HepG2 (cell line): ENCODE measurements around the gene CASD1. TPM values are rescaled to one million over a fixed set of nuclear protein-coding genes. Genes with fewer than 3 reads are reported as not detected.
A peak's percentile ranks its signal among the peaks of the same experiment; 100 is the strongest.

ENCODE experiments used
- ATF4 ChIP-seq, 2 experiments: fragments of 450-650 bp in 1 of 2; sonication (generic) in 1 of 2; formaldehyde crosslinking; IDR thresholded peaks; 2 replicates each; pipeline versions ENCODE4 v1.5.0 to v1.8.0; 2020 to 2022; ENCODE audit warnings: mild to moderate bottlenecking in 1 of 2, missing genetic modification reagents in 1 of 2
- HIVEP1 ChIP-seq: sonication (generic); formaldehyde crosslinking; IDR thresholded peaks from 2 replicates; pipeline ENCODE4 v1.4.0; 2020; ENCODE audit warnings: mild to moderate bottlenecking, missing genetic modification reagents
- IKZF5 ChIP-seq: IDR thresholded peaks from 2 replicates; pipeline ENCODE4 v1.6.1; 2018; ENCODE audit warnings: missing genetic modification reagents, mild to moderate bottlenecking, missing compliant biosample characterization
- NR2C2 ChIP-seq: sonication (generic); formaldehyde crosslinking; IDR thresholded peaks from 2 replicates; pipeline ENCODE4 v1.4.0; 2020; ENCODE audit warnings: missing genetic modification reagents, mild to moderate bottlenecking, moderate library complexity, borderline replicate concordance
- PBX2 ChIP-seq: IDR thresholded peaks from 2 replicates; pipeline ENCODE4 v1.6.1; 2016; ENCODE audit warnings: control low read depth
- PRDM10 ChIP-seq: sonication (generic); formaldehyde crosslinking; IDR thresholded peaks from 2 replicates; pipeline ENCODE4 v1.4.0; 2020; ENCODE audit warnings: low read depth, missing genetic modification reagents
- PRMT3 ChIP-seq: sonication (generic); formaldehyde crosslinking; IDR thresholded peaks from 2 replicates; pipeline ENCODE4 v1.8.1; 2022; ENCODE audit warnings: low read depth, mild to moderate bottlenecking, moderate library complexity, missing genetic modification reagents, borderline replicate concordance
- RBM39 ChIP-seq: fragments of 200-400 bp; formaldehyde crosslinking; IDR thresholded peaks from one replicate; pipeline ENCODE4 v1.6.1; 2018; ENCODE audit warnings: antibody characterized with exemption, mild to moderate bottlenecking, low read depth, low read length; ENCODE audit not compliant: poor library complexity, severe bottlenecking
- SALL2 ChIP-seq: sonication (generic); formaldehyde crosslinking; IDR thresholded peaks from 2 replicates; pipeline ENCODE4 v1.8.1; 2023; ENCODE audit warnings: mild to moderate bottlenecking, missing genetic modification reagents, inconsistent platforms
- SPEN ChIP-seq: sonication (generic); formaldehyde crosslinking; IDR thresholded peaks from 2 replicates; pipeline ENCODE4 v1.5.1; 2020; ENCODE audit warnings: low read depth, mild to moderate bottlenecking, missing genetic modification reagents
- TGIF2 ChIP-seq: IDR thresholded peaks from 2 replicates; pipeline ENCODE4 v1.6.1; 2016; ENCODE audit warnings: control low read depth, missing compliant biosample characterization
- TMF1 ChIP-seq: sonication (generic); formaldehyde crosslinking; IDR thresholded peaks from 2 replicates; pipeline ENCODE4 v1.8.1; 2022; ENCODE audit warnings: low read depth, missing genetic modification reagents
- ZBTB4 ChIP-seq: sonication (generic); formaldehyde crosslinking; IDR thresholded peaks from 2 replicates; pipeline ENCODE4 v1.4.0; 2020; ENCODE audit warnings: missing genetic modification reagents, mild to moderate bottlenecking, borderline replicate concordance
- ZFP36L1 ChIP-seq: sonication (generic); formaldehyde crosslinking; IDR thresholded peaks from 2 replicates; pipeline ENCODE4 v1.8.0; 2022; ENCODE audit warnings: mild to moderate bottlenecking, missing genetic modification reagents, moderate library complexity
- ZFP82 ChIP-seq: sonication (generic); formaldehyde crosslinking; IDR thresholded peaks from 2 replicates; pipeline ENCODE4 v1.5.1; 2020; ENCODE audit warnings: mild to moderate bottlenecking, missing genetic modification reagents, borderline replicate concordance
- ZNF496 ChIP-seq: sonication (generic); formaldehyde crosslinking; IDR thresholded peaks from 2 replicates; pipeline ENCODE4 v1.8.1; 2023; ENCODE audit warnings: mild to moderate bottlenecking, moderate library complexity, missing genetic modification reagents; ENCODE audit not compliant: insufficient replicate concordance
- ZNF543 ChIP-seq: sonication (generic); formaldehyde crosslinking; IDR thresholded peaks from 2 replicates; pipeline ENCODE4 v1.4.0; 2020; ENCODE audit warnings: mild to moderate bottlenecking, missing genetic modification reagents
- polyA plus RNA-seq, 8 experiments: library from polyadenylated mRNA; depleted of rRNA in 3 of 8; stranded (reverse) in 7 of 8; unstranded in 1 of 8; fragments of >200 nt; fragmentation: Illumina TruSeq in 4 of 8; extraction: Trizol in 4 of 8; gene quantifications; 2 replicates each; pipeline versions ENCODE4 v1.2.1 to v1.2.3, GENCODE V29; 2011 to 2016; ENCODE audit warnings: low read depth in 4 of 8, missing spikeins in 1 of 8, mixed read lengths in 1 of 8; ENCODE audit not compliant: insufficient read depth in 1 of 8
- total RNA-seq, 5 experiments: library from RNA; depleted of rRNA; stranded (reverse); fragments of >200 nt; fragmentation: Illumina TruSeq; extraction: Trizol; gene quantifications; 2 replicates each; pipeline ENCODE4 v1.2.3, GENCODE V29; 2016; ENCODE audit warnings: low read depth in 1 of 5

Gene CASD1
- total and polyA plus RNA-seq, 2 of the 13 experiments (the other 11 are each of a cell fraction or from before 2014, with no cell fraction given) = 22.9 to 32.6 TPM

GRCh38 chr7:94509264-94509886 is at the start of gene CASD1 (continued):
- TF ChIP-seq ZNF496 (CRISPR knock-in tag) (no peak), ATF4 (CRISPR knock-in tag; IDR thresholded peaks at IDR 0.05) (no peak), TGIF2 (CRISPR knock-in tag) (no peak), PRDM10 (CRISPR knock-in tag) (0 out of 2 replicates have a peak, but pooled peaks have one; percentile 15), HIVEP1 (CRISPR knock-in tag) (no peak), ZNF543 (CRISPR knock-in tag) (no peak), PBX2 (no peak), IKZF5 (CRISPR knock-in tag) (no peak), TMF1 (CRISPR knock-in tag) (no peak), RBM39 (peak; percentile 30), SALL2 (CRISPR knock-in tag) (no peak), ZFP36L1 (no peak), PRMT3 (CRISPR knock-in tag) (no peak), SPEN (CRISPR knock-in tag) (no peak), ZFP82 (CRISPR knock-in tag) (no peak), NR2C2 (peak; percentile 87), ZBTB4 (CRISPR knock-in tag) (0 out of 2 replicates have a peak, but pooled peaks have one; percentile 2)
